HepG2 (cell line): Measurements from ENCODE around the gene HMCN2.

Source experiments
- CREB3 ChIP-seq: sonication (generic); formaldehyde crosslinking; IDR thresholded peaks from 2 replicates; pipeline ENCODE4 v1.5.0; 2020; ENCODE audit warnings: missing genetic modification reagents
- CTCF ChIP-seq: sonication (generic); formaldehyde crosslinking; IDR thresholded peaks from 2 replicates; pipeline ENCODE4 v1.5.0; 2020; ENCODE audit warnings: mild to moderate bottlenecking, missing genetic modification reagents, moderate library complexity
- JUND ChIP-seq: sonication (generic); formaldehyde crosslinking; IDR thresholded peaks from 2 replicates; pipeline ENCODE4 v1.8.0; 2022; ENCODE audit warnings: mild to moderate bottlenecking, missing genetic modification reagents
- KDM5B ChIP-seq: sonication (generic); formaldehyde crosslinking; IDR thresholded peaks from 2 replicates; pipeline ENCODE4 v1.4.0; 2020; ENCODE audit warnings: missing genetic modification reagents, mild to moderate bottlenecking, borderline replicate concordance
- POLR2A ChIP-seq, 2 experiments: IDR thresholded peaks; 2 replicates each; pipeline ENCODE4 v1.6.1; 2011; ENCODE audit warnings: low read depth in 2 of 2, low read length in 2 of 2, mild to moderate bottlenecking in 1 of 2, moderate library complexity in 1 of 2; ENCODE audit not compliant: insufficient read depth in 1 of 2
- POLR2AphosphoS5 ChIP-seq: IDR thresholded peaks from 2 replicates; pipeline ENCODE4 v1.6.1; 2012; ENCODE audit warnings: low read depth, low read length
- RFX5 ChIP-seq: IDR thresholded peaks from 2 replicates; pipeline ENCODE4 v1.6.1; 2011; ENCODE audit warnings: low read depth, low read length, improper control_type of control experiment
- ZNF121 ChIP-seq: sonication (generic); formaldehyde crosslinking; IDR thresholded peaks from 2 replicates; pipeline ENCODE4 v1.5.0; 2020; ENCODE audit warnings: mild to moderate bottlenecking, missing genetic modification reagents
- ZNF354B ChIP-seq: sonication (generic); formaldehyde crosslinking; IDR thresholded peaks from 2 replicates; pipeline ENCODE4 v1.8.0; 2022; ENCODE audit warnings: mild to moderate bottlenecking, missing genetic modification reagents
- ZNF432 ChIP-seq: sonication (generic); formaldehyde crosslinking; IDR thresholded peaks from 2 replicates; pipeline ENCODE4 v1.5.0; 2020; ENCODE audit warnings: missing genetic modification reagents, mild to moderate bottlenecking, borderline replicate concordance
- TF ChIP-seq, protein P1 (sequence below): IDR thresholded peaks from 2 replicates; pipeline ENCODE4 v1.6.1; 2012; ENCODE audit warnings: inconsistent platforms
- TF ChIP-seq, protein P2 (sequence below): sonication (generic); formaldehyde crosslinking; IDR thresholded peaks from 2 replicates; pipeline ENCODE4 v1.4.0; 2020; ENCODE audit warnings: missing genetic modification reagents, borderline replicate concordance
- TF ChIP-seq, protein P3 (sequence below): sonication (generic); formaldehyde crosslinking; IDR thresholded peaks from 2 replicates; pipeline ENCODE4 v1.4.0; 2020; ENCODE audit warnings: missing genetic modification reagents

DNA sequence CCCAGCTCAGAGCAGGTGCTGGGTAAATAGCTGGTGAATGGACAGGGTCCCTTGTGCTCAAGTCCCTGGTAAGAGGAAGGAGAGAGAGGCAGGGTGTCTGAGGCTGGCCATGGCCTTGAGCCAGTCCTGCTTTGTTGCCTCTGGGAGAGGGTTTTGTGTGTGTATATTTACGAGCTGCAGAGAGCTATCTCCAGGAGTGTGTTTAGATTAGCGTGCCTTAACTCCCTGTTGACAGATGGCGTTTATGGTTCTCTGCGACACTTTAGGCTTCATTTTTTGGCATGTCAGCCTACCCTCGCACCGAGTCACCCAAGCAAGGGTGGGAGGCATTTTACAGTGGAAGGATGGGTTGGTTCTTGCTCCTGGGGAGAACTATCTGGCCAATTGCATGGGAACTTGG is 22.2 kb downstream of the HMCN2 start:
- TF ChIP-seq, protein P1, sequence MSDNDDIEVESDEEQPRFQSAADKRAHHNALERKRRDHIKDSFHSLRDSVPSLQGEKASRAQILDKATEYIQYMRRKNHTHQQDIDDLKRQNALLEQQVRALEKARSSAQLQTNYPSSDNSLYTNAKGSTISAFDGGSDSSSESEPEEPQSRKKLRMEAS = no peak
- no peak for TF ChIP-seq CTCF (CRISPR knock-in tag)
- TF ChIP-seq CREB3 (CRISPR knock-in tag) = no peak
- TF ChIP-seq, protein P2, sequence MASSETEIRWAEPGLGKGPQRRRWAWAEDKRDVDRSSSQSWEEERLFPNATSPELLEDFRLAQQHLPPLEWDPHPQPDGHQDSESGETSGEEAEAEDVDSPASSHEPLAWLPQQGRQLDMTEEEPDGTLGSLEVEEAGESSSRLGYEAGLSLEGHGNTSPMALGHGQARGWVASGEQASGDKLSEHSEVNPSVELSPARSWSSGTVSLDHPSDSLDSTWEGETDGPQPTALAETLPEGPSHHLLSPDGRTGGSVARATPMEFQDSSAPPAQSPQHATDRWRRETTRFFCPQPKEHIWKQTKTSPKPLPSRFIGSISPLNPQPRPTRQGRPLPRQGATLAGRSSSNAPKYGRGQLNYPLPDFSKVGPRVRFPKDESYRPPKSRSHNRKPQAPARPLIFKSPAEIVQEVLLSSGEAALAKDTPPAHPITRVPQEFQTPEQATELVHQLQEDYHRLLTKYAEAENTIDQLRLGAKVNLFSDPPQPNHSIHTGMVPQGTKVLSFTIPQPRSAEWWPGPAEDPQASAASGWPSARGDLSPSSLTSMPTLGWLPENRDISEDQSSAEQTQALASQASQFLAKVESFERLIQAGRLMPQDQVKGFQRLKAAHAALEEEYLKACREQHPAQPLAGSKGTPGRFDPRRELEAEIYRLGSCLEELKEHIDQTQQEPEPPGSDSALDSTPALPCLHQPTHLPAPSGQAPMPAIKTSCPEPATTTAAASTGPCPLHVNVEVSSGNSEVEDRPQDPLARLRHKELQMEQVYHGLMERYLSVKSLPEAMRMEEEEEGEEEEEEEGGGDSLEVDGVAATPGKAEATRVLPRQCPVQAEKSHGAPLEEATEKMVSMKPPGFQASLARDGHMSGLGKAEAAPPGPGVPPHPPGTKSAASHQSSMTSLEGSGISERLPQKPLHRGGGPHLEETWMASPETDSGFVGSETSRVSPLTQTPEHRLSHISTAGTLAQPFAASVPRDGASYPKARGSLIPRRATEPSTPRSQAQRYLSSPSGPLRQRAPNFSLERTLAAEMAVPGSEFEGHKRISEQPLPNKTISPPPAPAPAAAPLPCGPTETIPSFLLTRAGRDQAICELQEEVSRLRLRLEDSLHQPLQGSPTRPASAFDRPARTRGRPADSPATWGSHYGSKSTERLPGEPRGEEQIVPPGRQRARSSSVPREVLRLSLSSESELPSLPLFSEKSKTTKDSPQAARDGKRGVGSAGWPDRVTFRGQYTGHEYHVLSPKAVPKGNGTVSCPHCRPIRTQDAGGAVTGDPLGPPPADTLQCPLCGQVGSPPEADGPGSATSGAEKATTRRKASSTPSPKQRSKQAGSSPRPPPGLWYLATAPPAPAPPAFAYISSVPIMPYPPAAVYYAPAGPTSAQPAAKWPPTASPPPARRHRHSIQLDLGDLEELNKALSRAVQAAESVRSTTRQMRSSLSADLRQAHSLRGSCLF (CRISPR knock-in tag) = no peak
- no peak for TF ChIP-seq POLR2AphosphoS5
- no peak for TF ChIP-seq JUND (CRISPR knock-in tag)
- no peak for TF ChIP-seq ZNF121 (CRISPR knock-in tag)
- TF ChIP-seq KDM5B (CRISPR knock-in tag) = no peak
- TF ChIP-seq, protein P3, sequence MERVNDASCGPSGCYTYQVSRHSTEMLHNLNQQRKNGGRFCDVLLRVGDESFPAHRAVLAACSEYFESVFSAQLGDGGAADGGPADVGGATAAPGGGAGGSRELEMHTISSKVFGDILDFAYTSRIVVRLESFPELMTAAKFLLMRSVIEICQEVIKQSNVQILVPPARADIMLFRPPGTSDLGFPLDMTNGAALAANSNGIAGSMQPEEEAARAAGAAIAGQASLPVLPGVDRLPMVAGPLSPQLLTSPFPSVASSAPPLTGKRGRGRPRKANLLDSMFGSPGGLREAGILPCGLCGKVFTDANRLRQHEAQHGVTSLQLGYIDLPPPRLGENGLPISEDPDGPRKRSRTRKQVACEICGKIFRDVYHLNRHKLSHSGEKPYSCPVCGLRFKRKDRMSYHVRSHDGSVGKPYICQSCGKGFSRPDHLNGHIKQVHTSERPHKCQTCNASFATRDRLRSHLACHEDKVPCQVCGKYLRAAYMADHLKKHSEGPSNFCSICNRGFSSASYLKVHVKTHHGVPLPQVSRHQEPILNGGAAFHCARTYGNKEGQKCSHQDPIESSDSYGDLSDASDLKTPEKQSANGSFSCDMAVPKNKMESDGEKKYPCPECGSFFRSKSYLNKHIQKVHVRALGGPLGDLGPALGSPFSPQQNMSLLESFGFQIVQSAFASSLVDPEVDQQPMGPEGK (CRISPR knock-in tag) = no peak
- no peak for TF ChIP-seq ZNF432
- TF ChIP-seq RFX5 = no peak
- no peak for TF ChIP-seq POLR2A (IDR thresholded peaks at IDR 0.05; ENCODE audit: insufficient read depth in 1 of 2, low read depth in 2 of 2, low read length in 2 of 2)
- no peak for TF ChIP-seq ZNF354B (CRISPR knock-in tag)
